HCT116 (cell line): ENCODE data around the gene TRIM67. TPM values are rescaled to one million over a fixed set of nuclear protein-coding genes. Genes with fewer than 3 reads are reported as not detected.

Experiments used
- ATAC-seq: fragments of 200-7000 bp; cut with Tn5 transposase; 2 replicates; pipeline ENCODE4 v1.9.1; 2020; ENCODE audit warnings: mild to moderate bottlenecking, moderate library complexity
- Bru-seq: library from RNA; stranded (reverse); fragments of 400-500 nt; gene quantifications from one replicate; lab custom pipeline; 2021; lab: Mats Ljungman, UMichigan
- BruChase-seq, 2 experiments: library from RNA; stranded (reverse); fragments of 400-500 nt; gene quantifications; one replicate each; lab custom pipeline; 2021; lab: Mats Ljungman, UMichigan
- BruUV-seq: library from RNA; stranded (reverse); fragments of 400-500 nt; replicated peaks from 2 replicates; lab custom pipeline; 2021; lab: Mats Ljungman, UMichigan
- CTCF ChIA-PET: fragments of 300-600 bp; sonication (Branson Sonifier 250); formaldehyde crosslinking; loops from one replicate; lab custom pipeline; 2021; ENCODE audit warnings: antibody characterized with exemption; lab: Charles Lee
- POLR2A ChIA-PET: fragments of 300-600, 350-600 bp; sonication (Branson Sonifier 250); formaldehyde crosslinking; loops from one replicate; lab custom pipeline; 2021; ENCODE audit warnings: antibody characterized with exemption; lab: Charles Lee
- RAD21 ChIA-PET, 2 experiments: fragments of 300-600 bp; sonication (Branson Sonifier 250); formaldehyde crosslinking; loops; one replicate each; lab custom pipeline; 2023; ENCODE audit warnings: low total read pairs in 2 of 2; ENCODE audit not compliant: uncharacterized antibody in 2 of 2, unreplicated experiment in 2 of 2, low non-redundant PET in 1 of 2; lab: Charles Lee
- DNase-seq: peaks from one replicate; pipeline ENCODE4 v3.0.0-alpha.2; 2010; ENCODE audit warnings: low read depth, low spot score
- H2AFZ ChIP-seq: fragments of 200-600 bp; shearing (Covaris generic), sonication (generic); 2 replicates; pipeline ENCODE4 v1.6.1; 2017; ENCODE audit warnings: low read depth, mixed run types, mixed read lengths, antibody characterized with exemption, low read length; ENCODE audit not compliant: poor library complexity, severe bottlenecking
- H3K27ac ChIP-seq: 2 replicates; pipeline ENCODE4 v1.5.1; 2012; ENCODE audit warnings: low read depth, low read length
- H3K27me3 ChIP-seq: fragments of 200-600 bp; sonication (generic); 2 replicates; pipeline ENCODE4 v1.6.1; 2016; ENCODE audit warnings: mixed run types, low read length, mixed read lengths; ENCODE audit not compliant: insufficient read depth
- H3K36me3 ChIP-seq, 2 experiments: fragments of 200-500 bp in 1 of 2; fragments of 200-600 bp in 1 of 2; sonication (Bioruptor generic) in 1 of 2; sonication (generic) in 1 of 2; 2 replicates each; pipeline versions ENCODE4 v1.5.1 to v1.6.1; 2014 to 2016; ENCODE audit warnings: low read length in 2 of 2, inconsistent platforms in 1 of 2, mixed read lengths in 1 of 2, mixed run types in 1 of 2; ENCODE audit not compliant: insufficient read depth in 2 of 2, control insufficient read depth in 1 of 2
- H3K4me1 ChIP-seq, 2 experiments: fragments of 200-600 bp in 1 of 2; sonication (generic) in 1 of 2; 2 replicates each; pipeline versions ENCODE4 v1.5.1 to v1.6.1; 2012 to 2017; ENCODE audit warnings: low read length in 2 of 2, inconsistent platforms in 1 of 2, mild to moderate bottlenecking in 1 of 2, mixed read lengths in 1 of 2, mixed run types in 1 of 2, moderate library complexity in 1 of 2; ENCODE audit not compliant: insufficient read depth in 2 of 2, control insufficient read depth in 1 of 2
- H3K4me2 ChIP-seq: fragments of 200-600 bp; sonication (generic); 2 replicates; pipeline ENCODE4 v1.6.1; 2017; ENCODE audit warnings: mixed run types, low read length, mixed read lengths
- H3K4me3 ChIP-seq, 2 experiments: fragments of 200-600 bp in 1 of 2; sonication (generic) in 1 of 2; replicated peaks in 1 of 2; 2 replicates each; pipeline ENCODE4 v1.5.1; 2011 to 2016; ENCODE audit warnings: low read length in 2 of 2, control low read depth in 1 of 2, low read depth in 1 of 2, mild to moderate bottlenecking in 1 of 2, mixed read lengths in 1 of 2, mixed run types in 1 of 2
- H3K79me2 ChIP-seq: fragments of 200-600 bp; sonication (generic); 2 replicates; pipeline ENCODE4 v1.6.1; 2017; ENCODE audit warnings: mild to moderate bottlenecking, mixed run types, low read length, moderate library complexity, mixed read lengths; ENCODE audit not compliant: insufficient read depth
- H3K9ac ChIP-seq: fragments of 200-600 bp; sonication (generic); 2 replicates; pipeline ENCODE4 v1.6.1; 2016; ENCODE audit warnings: low read length, mixed read lengths
- H3K9me2 ChIP-seq: fragments of 200-600 bp; sonication (generic), shearing (Covaris generic); 2 replicates; pipeline ENCODE4 v1.6.1; 2017; ENCODE audit warnings: mixed run types, mild to moderate bottlenecking, moderate library complexity; ENCODE audit not compliant: insufficient read depth
- H3K9me3 ChIP-seq, 2 experiments: fragments of 200-500 bp in 1 of 2; fragments of 200-600 bp in 1 of 2; sonication (Bioruptor generic) in 1 of 2; sonication (generic) in 1 of 2; 2 replicates each; pipeline ENCODE4 v1.6.1; 2014 to 2017; ENCODE audit warnings: low read length in 2 of 2, mixed read lengths in 2 of 2, inconsistent platforms in 1 of 2, low read depth in 1 of 2, mild to moderate bottlenecking in 1 of 2, mixed run types in 1 of 2, moderate library complexity in 1 of 2; ENCODE audit not compliant: control insufficient read depth in 1 of 2, insufficient read depth in 1 of 2
- H4K20me1 ChIP-seq: fragments of 200-600 bp; sonication (generic), shearing (Covaris generic); 2 replicates; pipeline ENCODE4 v1.6.1; 2017; ENCODE audit warnings: mixed run types, mild to moderate bottlenecking, moderate library complexity; ENCODE audit not compliant: insufficient read depth
- CBX3 ChIP-seq: IDR thresholded peaks from 2 replicates; pipeline ENCODE4 v1.6.1; 2012; ENCODE audit warnings: low read depth
- CEBPB ChIP-seq: IDR thresholded peaks from 2 replicates; pipeline ENCODE4 v1.6.1; 2012; ENCODE audit warnings: low read depth
- CTCF ChIP-seq, 3 experiments: fragments of 200-600 bp in 1 of 3; sonication (generic) in 1 of 3; IDR thresholded peaks in 2 of 3; conservative IDR thresholded peaks in 1 of 3; 2 replicates each; pipeline ENCODE4 v1.5.1; 2012 to 2017; ENCODE audit warnings: low read depth in 2 of 3, low read length in 2 of 3, antibody characterized with exemption in 1 of 3, borderline replicate concordance in 1 of 3, control low read depth in 1 of 3, mild to moderate bottlenecking in 1 of 3, mixed read lengths in 1 of 3, mixed run types in 1 of 3, moderate library complexity in 1 of 3; ENCODE audit not compliant: insufficient read depth in 1 of 3
- EZH2 ChIP-seq: fragments of 200-600 bp; sonication (generic); IDR thresholded peaks from 2 replicates; pipeline ENCODE4 v1.6.1; 2017; ENCODE audit warnings: antibody characterized with exemption, mixed run types
- EZH2phosphoT487 ChIP-seq: fragments of 200-600 bp; IDR thresholded peaks from 2 replicates; pipeline ENCODE4 v1.6.1; 2018; ENCODE audit warnings: antibody characterized with exemption, borderline replicate concordance
- FOSL1 ChIP-seq: IDR thresholded peaks from 2 replicates; pipeline ENCODE4 v1.6.1; 2012; ENCODE audit warnings: low read depth
- JUND ChIP-seq: IDR thresholded peaks from 2 replicates; pipeline ENCODE4 v1.6.1; 2012
- MAX ChIP-seq: IDR thresholded peaks from 2 replicates; pipeline ENCODE4 v1.6.1; 2012
- POLR2A ChIP-seq: IDR thresholded peaks from 2 replicates; pipeline ENCODE4 v1.7.0; 2011; ENCODE audit warnings: borderline replicate concordance; ENCODE audit not compliant: insufficient read depth, insufficient read length; ENCODE audit errors: extremely low read depth
- POLR2AphosphoS5 ChIP-seq: IDR thresholded peaks from 2 replicates; pipeline ENCODE4 v1.6.1; 2011; ENCODE audit warnings: mild to moderate bottlenecking, low read depth, low read length, moderate library complexity
- RAD21 ChIP-seq: IDR thresholded peaks from 2 replicates; pipeline ENCODE4 v1.6.1; 2012; ENCODE audit warnings: low read depth, mild to moderate bottlenecking
- SRF ChIP-seq: IDR thresholded peaks from 2 replicates; pipeline ENCODE4 v1.6.1; 2012; ENCODE audit warnings: low read depth
- TCF7L2 ChIP-seq: IDR thresholded peaks from 2 replicates; pipeline ENCODE4 v1.7.0; 2011; ENCODE audit warnings: borderline replicate concordance, inconsistent platforms; ENCODE audit not compliant: insufficient read depth, insufficient read length; ENCODE audit errors: extremely low read depth
- YY1 ChIP-seq: IDR thresholded peaks from 2 replicates; pipeline ENCODE4 v1.6.1; 2011; ENCODE audit warnings: low read length, low read depth, moderate library complexity, mild to moderate bottlenecking; ENCODE audit not compliant: insufficient replicate concordance; ENCODE audit errors: extremely low read depth
- ZFX ChIP-seq: fragments of 450-650 bp; IDR thresholded peaks from 2 replicates; pipeline ENCODE4 v1.6.1; 2017
- ZNF274 ChIP-seq: fragments of 200-500 bp; sonication (Bioruptor generic); IDR thresholded peaks from 2 replicates; pipeline ENCODE4 v1.6.1; 2014; ENCODE audit warnings: mild to moderate bottlenecking, low read depth, low read length, inconsistent platforms
- intact Hi-C: fragments of 100-400 bp; cut with micrococcal nuclease; formaldehyde crosslinking; loops from 2 replicates; pipeline ENCODE4 v1.10.0; 2022
- long read RNA-seq: library from polyadenylated mRNA; unstranded; transcript quantifications from one replicate; pipeline ENCODE4 v2.0.0, GENCODE V29; 2021; ENCODE audit not compliant: unreplicated experiment
- polyA plus RNA-seq: library from polyadenylated mRNA; unstranded; fragments of >200 nt; gene quantifications from 2 replicates; pipeline ENCODE4 v1.2.1, GENCODE V29; 2012; ENCODE audit warnings: missing spikeins
- total RNA-seq: library from RNA; stranded (reverse); gene quantifications from one replicate; pipeline ENCODE4 v1.2.1, GENCODE V29; 2021; ENCODE audit not compliant: unreplicated experiment

The TRIM67 gene
- total RNA-seq, result 0.02 TPM
- 0.01 TPM in 2 replicates for polyA plus RNA-seq
- percentile 13 among the genes with signal in this experiment for Bru-seq, nascent RNA
- BruChase-seq, experiment 1, labeled RNA remaining after a 6-hour chase, result percentile 6 among the genes with signal in this experiment
- BruChase-seq, experiment 2, labeled RNA remaining after a 2-hour chase, result percentile 5 among the genes with signal in this experiment
- long read RNA-seq, result 0 reads

- H3K27ac ChIP-seq, result no peak within 1 kb of the TSS
- CTCF ChIA-PET, result no interaction called here
- POLR2A ChIA-PET, result no interaction called here
- no peaks in the 10 kb centered on the region; the same call in 1 of the 2 replicates for H3K27me3 ChIP-seq
- no peak within 1 kb of the TSS for H2AFZ ChIP-seq
- no peaks in the 10 kb centered on the region for H3K9me3 ChIP-seq
- no peak within 1 kb of the TSS for H3K4me3 ChIP-seq
- no peaks in the 10 kb centered on the region for H3K9me2 ChIP-seq
- no peak within 1 kb of the TSS for H3K4me2 ChIP-seq
- RAD21 ChIA-PET, result no interaction called here
- H3K36me3 ChIP-seq, result no peaks in the 10 kb centered on the region
- no peak for TF ChIP-seq CTCF (IDR thresholded peaks at IDR 0.05 in 2 of 3, conservative IDR thresholded peaks at IDR 0.05 in 1 of 3; ENCODE audit: borderline replicate concordance in 1 of 3, insufficient read depth in 1 of 3, low read depth in 2 of 3, low read length in 2 of 3)
- DNase-seq, result no peak
- intact Hi-C loops, result no loop called here
- H3K79me2 ChIP-seq, result no peaks in the 10 kb centered on the region
- no peak for ATAC-seq
- no peaks in the 10 kb centered on the region for H4K20me1 ChIP-seq
- no peak within 1 kb of the TSS for H3K9ac ChIP-seq
- no peaks in the 10 kb centered on the region for H3K4me1 ChIP-seq
- BruUV-seq, result no TSS peak
Measured at GRCh38 chr1:231161667-231162296, at the start of gene TRIM67. Gene TRIM67 (plus strand): TSS chr1:231162058. CDS start chr1:231162970, 912 bp downstream.

GRCh38 chr1:231116738-231117137 lies 45.1 kb upstream of the TRIM67 start:
- BruUV-seq, result no TSS peak
- no peak overlapping the region for H3K4me3 ChIP-seq
- no peak overlapping the region for H2AFZ ChIP-seq
- ATAC-seq (no peak), DNase-seq (no peak)
- H3K4me1 ChIP-seq, result no peaks in the 10 kb centered on the region
- ChIA-PET POLR2A (no interaction called here), CTCF (no interaction called here), RAD21 (no interaction called here)
- no peak overlapping the region for H3K27ac ChIP-seq
- no peaks in the 10 kb centered on the region for H3K9me2 ChIP-seq
- no peaks in the 10 kb centered on the region for H3K27me3 ChIP-seq
- H4K20me1 ChIP-seq, result no peaks in the 10 kb centered on the region
- H3K9ac ChIP-seq, result no peak overlapping the region
- H3K4me2 ChIP-seq, result no peak overlapping the region
- no peaks in the 10 kb centered on the region for H3K79me2 ChIP-seq
- no peaks in the 10 kb centered on the region for H3K9me3 ChIP-seq
- TF ChIP-seq YY1 (no peak), POLR2AphosphoS5 (no peak), CTCF (IDR thresholded peaks at IDR 0.05 in 2 of 3, conservative IDR thresholded peaks at IDR 0.05 in 1 of 3; ENCODE audit: borderline replicate concordance in 1 of 3, insufficient read depth in 1 of 3, low read depth in 2 of 3, low read length in 2 of 3) (no peak), TCF7L2 (no peak), CEBPB (no peak), POLR2A (no peak), SRF (no peak), MAX (no peak), ZFX (no peak), ZNF274 (no peak), JUND (no peak), EZH2phosphoT487 (no peak), EZH2 (no peak), CBX3 (no peak), FOSL1 (no peak), RAD21 (no peak)
- TF ChIP-seq, all 23 proteins: peak for 0
- H3K36me3 ChIP-seq, result no peaks in the 10 kb centered on the region
- intact Hi-C loops, result no loop called here
